NCI-H2196 (cell line): ENCODE data around the gene ZDHHC11B.

Experiments used
- DNase-seq: peaks from one replicate; lab custom pipeline; 2025; ENCODE audit not compliant: unreplicated experiment; lab: John Stamatoyannopoulos, UW

Gene ZDHHC11B

DNA sequence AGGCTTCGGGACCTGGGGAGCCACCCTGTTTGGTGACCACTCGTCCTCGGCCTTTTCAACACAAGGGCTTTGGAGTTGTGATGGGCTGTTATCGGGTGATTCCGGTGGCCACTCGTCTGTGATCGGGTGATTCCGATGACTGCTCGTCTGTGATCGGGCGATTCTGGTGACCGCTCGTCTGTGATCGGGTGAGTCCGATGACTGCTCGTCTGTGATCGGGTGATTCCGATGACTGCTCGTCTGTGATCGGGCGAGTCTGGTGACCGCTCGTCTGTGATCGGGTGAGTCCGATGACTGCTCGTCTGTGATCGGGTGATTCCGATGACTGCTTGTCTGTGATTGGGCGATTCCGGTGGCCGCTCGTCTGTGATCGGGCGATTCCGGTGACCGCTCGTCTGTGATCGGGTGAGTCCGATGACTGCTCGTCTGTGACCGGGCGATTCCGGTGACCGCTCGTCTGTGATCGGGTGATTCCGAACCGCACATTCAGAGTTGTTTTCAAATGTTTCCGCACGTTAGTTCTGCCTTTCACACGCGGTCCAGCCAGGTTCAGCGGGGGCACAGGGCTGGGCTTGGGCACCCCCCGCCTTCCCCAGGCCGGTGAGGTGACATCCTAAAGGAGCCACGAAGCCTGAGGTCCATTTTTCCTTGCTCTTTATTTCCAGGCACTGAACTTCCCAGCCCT is 121.6 kb downstream of the ZDHHC11B start:
- DNase-seq, result no peak

DNA sequence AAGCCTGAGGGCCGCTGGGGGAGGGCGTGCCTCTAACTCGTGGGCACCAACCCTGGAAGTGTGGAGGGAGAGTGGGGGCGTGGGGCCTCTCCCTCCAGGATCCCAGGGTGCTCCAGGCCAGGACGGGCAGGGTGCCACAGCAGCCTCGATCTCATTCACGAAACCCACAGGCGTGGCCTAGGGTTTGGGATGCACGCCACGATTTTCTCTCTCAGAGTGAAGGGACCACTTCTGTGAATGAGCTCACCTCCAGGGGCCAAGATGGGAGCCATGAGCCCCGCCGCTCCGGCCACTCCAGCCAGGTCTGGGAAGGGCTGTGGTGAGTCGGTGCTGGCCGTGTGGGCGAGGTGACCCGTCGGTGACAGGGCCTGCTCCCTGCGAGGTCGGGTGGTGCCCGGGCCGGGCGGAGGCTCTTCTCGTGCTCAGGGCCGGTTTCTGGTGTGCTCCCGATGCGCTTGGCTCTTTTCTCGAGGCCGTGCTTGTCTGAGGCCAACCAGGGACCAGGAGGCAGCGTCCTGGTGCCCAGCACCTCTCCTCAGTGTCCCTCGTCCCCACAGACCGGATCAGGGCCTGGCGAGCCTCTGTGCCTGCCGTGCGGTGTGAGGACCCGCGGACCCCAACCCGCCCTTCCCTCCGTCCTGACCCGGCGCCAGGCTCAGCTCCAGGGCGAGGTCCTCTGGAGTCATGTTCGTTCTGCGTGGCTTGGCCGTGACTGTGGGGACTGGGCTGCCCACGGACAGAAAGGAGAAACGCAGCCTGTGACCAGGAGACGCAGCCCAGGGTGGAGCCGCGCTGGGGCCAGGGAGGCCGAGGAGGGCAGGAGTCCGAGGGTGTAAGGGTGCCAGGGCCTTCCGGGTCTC is 122.4 kb downstream of the ZDHHC11B start:
- DNase-seq, result no peak

DNA sequence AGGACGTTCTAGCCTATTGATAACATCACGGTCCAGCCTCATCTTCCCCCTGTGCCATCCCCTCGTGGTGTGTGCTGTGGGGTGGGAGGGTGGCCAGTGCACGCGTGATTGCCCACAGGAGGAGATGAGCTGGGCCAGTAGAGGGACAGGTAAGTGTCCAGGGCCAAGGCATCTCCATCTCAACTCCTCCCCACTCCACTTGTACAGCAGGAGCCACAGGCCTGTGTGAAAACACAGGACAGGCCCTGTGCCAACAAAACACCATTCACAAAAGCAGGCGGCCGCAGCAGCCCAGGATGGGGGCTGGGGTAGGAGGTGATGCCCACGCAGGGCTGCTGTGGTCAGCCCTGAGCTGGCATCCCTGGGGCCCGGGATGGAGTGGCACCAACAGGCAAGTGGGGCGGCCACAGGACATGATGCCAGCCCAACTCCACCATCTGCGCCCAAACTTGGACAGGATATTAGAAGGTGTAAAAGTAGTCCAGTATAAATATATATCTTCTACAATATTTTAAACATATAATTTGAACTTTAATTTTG is 124.0 kb downstream of the ZDHHC11B start:
- DNase-seq, result no peak
